HG02623 (cell line): Measurements from ENCODE around the gene FBXO40.

Source experiments
- ATAC-seq: cut with Tn5 transposase; IDR thresholded peaks from one replicate; pipeline ENCODE4 v1.9.1; 2021; ENCODE audit warnings: moderate library complexity; ENCODE audit not compliant: unreplicated experiment

Gene FBXO40

DNA sequence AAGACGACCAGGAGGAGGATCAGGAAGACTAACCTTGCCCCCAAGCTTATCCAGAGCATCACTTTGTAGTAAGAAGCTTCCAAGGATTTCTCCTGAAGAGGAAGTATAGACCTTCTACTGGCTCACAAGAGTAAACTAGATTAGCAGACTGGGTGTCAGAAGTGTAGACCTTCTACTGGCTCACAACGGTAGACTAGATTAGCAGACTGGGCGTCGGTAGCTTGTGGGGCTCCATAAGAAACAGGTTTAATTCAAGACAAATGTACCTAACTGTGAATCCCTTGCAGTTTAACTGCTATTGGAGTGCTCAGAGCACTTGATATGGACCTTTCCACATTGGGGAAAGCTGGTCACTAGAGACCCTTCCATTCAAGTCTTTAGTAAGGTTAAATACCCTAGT, 12.9 kb downstream of the FBXO40 start:
- no peak for ATAC-seq

DNA sequence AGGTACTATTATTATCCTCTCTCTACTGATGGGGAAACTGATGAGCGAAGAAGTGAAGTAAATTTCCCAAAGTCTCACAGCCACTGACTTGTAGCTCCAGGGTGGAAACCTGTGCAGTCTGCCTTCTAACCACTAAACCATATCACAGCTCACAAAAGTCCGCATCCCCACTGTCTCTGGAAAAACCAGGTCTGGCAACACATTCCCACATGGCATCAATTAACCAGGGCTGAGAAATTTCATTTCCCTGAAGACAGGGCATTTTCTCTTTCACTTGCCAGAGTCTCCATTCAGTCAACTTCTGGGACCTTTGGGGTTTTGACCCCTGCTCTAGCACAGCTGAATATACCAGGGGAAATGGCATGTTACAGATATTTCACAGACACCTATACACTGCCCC, 26.5 kb downstream of the FBXO40 start:
- ATAC-seq, result no peak

DNA sequence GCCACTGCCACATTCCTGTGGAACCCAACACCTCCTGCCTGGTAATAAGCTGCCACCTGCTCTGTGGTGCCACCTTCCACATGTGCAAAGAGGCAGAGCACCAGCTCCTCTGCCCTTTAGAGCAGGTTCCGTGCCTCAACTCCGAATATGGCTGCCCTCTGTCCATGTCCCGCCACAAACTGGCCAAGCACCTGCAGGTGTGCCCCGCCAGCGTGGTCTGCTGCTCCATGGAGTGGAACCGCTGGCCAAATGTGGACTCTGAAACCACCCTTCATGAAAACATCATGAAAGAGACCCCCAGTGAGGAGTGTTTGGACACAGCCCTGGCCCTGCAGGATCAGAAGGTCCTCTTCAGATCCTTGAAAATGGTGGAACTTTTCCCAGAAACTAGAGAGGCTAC, 28.3 kb downstream of the FBXO40 start:
- ATAC-seq, result no peak

DNA sequence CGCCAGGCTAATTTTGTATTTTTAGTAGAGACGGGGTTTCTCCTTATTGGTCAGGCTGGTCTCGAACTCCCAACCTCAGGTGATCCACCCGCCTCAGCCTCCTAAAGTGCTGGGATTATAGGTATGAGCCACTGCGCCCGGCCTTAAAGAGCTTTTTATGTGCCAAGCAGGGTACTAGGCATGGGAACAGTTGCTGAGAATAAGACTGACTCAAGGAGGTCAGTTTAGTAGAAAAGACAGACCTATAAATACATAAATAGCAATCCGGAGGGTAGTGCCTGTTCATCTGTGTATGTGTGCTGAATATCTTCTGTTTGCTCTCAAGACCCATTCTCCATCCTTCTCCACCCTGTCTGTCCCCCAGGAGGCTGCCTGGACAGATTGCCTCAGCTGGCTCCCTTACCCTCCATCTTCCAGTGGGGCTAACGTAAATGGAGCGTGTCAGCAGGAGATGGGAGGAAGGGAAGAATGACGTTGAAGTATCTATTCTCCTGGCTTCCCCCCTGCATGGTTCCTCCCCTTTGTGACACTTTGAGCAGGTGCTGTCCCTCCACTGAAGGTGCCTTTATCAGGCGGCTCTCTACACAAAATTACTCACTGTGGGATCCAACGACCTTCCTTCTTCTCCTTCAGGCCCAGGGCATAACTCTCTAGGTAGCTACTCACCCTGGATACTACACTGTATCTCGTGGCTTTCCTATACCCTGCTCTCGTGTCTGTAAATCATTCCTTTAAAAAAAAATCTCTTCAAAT, 31.1 kb downstream of the FBXO40 start:
- ATAC-seq, result no peak

DNA sequence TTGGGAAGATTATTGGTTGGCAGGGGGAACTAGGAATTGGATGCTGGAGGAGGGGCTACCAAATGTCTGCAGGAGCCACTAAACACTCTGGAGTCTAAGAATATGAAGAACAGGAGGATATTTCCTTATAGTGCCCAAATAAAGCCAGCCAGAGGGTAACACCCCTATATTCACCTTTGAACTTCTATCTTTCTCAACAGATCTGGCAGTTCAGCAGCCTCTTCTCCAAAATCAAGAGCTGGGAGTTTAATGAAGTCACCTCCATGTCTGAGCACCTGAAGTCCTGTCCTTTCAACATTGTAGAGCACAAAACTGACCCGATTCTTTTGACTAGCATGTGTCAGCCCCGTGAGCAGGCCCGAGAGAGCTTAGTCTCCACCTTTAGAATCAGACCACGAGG, 33.3 kb downstream of the FBXO40 start:
- no peak for ATAC-seq

DNA sequence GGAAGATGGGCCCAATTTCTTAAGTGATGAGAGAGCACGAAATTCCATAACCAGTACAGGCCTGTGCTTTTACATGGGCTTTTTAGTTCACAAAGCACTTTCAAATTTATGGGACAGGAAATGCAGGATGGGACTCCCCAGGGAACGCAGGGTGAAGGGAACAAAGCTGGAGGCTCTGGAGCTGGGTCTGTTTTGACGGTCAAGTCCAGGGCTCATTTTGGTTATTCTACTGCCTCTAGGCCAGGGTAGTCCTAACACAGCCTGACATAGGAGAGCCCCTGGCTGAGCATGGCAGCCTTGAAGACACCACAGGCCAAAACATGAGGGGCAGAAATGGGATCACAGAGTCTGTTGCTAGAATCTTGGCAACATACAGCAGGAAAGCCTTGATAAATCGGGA, 34.0 kb downstream of the FBXO40 start:
- no peak for ATAC-seq

DNA sequence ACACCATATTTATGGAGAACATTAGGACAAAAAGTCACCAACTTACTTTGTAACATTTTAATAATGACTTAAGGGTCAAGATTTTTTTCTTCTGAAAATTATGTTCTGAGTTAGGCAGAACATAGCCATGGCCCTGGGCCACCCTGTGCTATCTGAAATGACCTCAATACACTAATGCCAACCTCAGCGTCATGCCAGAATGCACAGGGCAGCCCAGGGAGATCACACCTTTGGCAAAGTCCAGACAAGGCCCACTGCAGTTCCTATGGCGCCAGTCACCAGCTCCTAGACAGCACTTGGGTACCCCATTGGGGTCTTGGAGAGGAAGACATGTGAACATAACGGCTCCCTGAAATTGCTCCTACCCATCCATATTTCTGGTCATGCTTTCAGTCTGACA, 34.4 kb downstream of the FBXO40 start:
- no peak for ATAC-seq

DNA sequence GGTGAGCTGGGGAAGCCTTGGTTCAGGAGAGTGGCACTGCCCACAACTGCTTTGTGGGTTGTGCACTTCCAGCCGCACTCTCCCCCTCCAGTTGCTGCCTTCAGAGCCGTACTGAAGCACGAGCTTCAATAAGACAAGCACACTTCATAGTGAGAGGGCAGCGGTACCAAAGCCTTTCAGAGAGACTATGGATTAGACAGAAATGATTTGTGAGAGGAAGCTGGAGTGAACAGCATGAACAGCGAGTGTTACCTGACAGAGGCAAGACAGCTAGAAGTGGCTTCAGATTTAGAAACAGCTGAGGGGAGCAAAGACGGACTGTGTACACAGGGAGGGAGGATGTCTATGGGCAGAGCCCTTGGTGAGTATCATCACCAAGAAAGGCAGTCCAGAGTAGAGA, 36.4 kb downstream of the FBXO40 start:
- no peak for ATAC-seq

DNA sequence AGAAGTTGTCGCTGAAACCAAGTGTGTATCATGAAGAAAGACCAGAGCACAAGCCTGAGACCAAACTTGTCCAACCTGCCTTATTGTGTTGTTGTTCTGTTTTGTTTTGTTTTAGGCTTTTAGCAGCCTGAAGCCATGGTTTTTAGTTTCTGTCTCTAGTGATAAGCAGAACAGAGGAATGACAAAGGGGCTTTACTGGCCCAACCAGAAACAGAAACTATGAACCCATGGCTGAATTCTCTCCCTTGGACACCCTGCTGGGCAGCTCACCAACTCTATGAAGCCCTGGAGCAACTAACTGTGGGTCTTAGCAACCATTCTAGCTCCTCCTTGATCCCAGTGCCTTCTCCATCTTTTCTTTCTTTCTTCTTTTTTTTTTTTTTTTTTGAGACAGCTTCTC, 37.2 kb downstream of the FBXO40 start:
- no peak for ATAC-seq

DNA sequence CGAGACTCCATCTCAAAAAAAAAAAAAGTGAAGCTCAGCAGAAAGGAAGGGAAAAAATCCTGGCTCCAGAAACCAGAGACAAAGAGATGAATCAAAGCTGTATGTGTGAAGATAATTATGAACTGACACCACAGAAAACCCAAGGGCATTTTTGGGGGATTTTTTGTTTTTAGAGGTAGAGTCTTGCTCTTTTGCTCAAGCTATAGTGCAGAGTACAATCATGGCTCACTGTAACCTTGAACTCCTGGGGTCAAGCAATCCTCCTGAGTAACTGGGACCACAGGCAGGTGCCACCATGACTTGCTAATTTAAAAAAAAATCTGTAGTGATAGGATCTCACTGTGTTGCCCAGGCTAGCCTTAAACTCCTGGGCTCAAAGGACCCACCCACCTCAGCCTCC, 44.7 kb downstream of the FBXO40 start:
- ATAC-seq, result no peak

DNA sequence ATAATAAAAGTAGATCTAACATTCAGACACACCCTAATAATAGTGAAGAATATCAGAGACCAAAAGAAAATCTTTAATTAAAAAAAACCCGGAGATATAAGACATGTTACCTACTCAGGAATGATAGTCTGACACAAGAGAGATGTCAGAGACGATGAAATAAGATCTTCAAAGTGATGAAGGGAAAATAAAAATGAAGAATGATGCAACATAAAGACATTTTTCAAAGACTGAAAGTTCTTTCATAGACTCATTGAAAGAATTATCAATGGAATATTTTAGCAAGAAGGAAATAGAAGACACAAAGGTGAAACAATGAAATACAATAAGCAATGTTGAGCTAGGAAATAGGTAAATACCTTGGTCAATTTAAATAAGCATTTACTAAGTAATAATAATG, 47.9 kb downstream of the FBXO40 start:
- ATAC-seq, result no peak

DNA sequence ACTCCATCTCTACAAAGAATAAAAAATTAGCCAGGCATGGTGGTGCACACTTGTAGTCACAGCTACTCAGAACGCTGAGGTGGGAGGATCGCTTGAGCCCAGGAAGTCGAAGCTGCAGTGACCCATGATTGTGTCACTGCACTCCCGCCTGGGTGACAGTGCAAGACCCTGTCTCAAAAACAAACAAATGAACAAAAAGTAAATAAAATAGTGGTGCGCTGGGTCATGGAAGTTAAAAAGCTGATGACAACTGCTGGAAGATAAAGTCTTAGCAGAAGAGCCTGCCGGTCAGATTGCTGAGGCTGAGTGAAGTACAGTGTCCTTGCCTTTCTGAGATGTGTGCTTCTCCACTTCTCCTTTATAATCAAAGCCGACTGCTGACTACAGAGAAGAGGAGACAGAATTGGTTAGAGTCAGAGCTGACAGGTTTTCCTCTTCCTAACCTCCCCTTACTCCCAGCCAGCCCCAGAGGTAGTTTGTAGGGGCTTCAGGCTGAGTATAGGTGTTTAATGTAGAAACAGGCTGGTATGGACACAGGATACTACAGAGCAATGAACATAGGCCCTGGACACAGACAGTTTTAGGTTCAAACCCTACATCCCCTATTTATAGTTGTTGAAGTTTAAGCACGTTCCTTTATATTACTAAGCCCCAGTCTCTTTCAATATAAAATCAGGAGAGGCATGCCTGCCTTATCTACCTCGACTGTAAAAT, 49.6 kb downstream of the FBXO40 start:
- ATAC-seq, result no peak

DNA sequence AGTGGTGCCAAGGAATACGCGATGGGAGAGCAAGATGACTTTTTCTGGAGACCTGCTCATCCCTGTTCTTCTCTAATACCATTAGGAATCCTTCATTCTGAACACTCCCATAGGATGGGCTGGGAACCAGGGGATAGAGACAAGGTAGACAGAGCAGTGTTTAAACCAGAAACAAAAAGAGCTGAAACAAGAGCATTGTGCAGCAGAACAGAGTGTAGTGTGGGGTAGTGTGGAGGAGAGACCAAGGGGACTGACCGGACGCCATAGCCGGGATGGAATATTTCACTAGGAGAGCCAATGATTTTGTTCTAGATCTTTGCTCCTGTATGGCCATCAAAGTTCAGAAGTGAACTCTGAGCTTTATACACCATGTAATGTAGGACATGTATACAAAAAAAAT, 51.9 kb downstream of the FBXO40 start:
- ATAC-seq, result no peak

DNA sequence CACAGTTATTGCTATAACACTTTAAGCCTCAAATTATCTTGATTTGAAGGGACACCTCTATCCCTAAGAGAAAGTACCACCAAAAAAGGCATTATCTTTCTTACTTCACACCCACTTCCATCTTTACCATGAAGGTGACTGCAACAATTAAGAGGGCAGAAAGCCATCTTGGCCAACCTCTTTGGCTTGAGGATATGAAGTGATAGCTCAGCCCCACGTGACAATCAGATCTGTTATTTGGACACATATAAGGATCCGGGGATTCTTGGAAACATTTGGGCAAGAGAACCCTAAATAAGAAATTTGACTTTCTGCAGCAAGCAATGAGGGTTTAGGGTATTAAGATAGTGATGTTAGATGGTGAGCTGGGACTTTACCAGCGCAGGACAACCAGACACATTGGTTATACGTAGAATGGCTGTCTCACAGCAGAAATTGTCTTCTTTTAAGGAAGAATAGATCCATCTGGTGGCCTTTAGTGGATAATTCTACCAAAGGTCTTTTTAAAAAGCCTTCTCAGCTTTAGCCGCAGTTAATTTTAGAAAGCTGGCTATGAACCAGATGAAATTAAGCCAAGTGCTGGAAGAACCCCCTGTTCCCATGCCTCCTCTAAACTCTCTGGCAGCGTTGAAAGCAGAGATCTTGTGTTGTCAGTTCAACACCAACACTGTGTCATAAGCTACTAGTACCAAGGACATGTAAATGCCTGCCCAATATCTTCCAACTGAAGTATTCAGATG, 55.2 kb downstream of the FBXO40 start:
- ATAC-seq, result no peak

DNA sequence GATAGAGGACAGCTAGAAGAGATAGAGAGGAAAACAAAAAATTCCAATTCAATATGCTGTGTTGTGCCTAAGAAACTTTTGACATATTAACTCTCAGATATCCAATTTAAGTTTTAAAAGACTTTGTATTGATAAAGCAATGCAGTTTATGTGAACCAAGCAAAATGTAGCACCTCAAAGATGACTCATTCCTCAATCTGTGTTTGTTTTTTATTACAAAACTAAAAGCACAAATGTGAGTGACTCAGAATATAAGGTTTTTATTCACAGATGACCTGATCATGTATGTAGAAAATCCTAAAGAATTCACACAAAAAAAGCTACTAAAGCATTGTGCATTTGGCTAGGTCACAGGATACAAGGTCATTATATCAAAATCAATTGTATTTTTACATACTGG, 56.5 kb downstream of the FBXO40 start:
- no peak for ATAC-seq

DNA sequence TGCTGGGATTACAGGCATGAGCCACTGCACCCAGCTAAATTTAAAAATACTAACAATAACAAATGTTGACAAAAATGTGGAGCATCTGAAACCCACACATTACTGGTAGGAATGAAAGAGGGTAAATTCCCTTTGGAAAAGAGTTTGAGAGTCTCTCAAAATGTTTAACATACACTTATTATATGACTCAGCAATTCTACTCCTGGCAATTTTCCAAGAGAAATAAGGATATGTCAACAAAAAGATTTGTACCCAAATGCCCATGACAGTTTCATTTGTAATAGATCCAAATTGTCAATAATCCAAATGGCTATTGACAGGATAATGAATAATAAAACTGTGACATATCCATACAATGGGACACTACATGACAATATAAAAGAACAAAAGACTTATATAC, 58.5 kb downstream of the FBXO40 start:
- no peak for ATAC-seq

DNA sequence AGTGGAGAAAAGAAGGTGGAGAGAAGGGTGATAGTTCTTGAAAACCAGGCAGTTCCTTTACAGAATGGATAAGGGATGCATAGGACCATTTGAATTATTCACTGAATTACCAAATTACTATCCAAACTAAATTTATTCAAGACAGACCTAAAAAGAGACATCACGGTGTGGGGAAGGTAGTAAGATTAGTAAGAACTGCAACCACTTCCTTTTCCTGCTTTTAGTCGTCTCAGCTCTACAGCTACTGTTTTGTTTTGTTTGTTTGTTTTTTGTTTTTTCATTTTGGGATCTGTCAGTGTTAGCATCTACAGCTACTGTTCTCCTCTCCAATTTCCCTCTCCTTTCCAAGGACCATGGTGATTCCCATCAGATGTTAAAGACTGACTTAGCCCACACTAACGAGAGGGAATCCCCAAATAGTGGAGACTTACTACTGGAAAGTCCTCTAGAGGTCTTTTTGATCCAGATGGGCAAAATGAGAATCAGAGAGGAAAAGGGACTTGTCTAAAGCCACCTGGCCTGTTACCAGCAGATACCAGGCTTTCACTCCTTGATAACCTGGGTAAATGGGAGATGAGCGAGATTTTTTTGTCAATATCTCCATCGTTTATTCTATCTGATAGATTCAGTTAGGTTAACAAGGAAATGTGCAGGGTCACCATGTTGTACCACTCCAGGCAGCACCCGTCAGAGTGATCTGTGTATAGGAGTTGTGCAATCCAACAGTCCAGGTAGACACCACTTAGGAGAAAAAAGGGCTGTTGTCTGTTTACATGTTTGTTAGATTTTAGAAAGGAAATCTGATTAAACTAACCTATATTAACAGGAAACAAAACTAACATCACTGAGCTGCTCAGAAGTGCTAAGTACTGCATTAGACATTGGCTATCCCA, 61.6 kb downstream of the FBXO40 start:
- ATAC-seq, result peak; percentile 71

DNA sequence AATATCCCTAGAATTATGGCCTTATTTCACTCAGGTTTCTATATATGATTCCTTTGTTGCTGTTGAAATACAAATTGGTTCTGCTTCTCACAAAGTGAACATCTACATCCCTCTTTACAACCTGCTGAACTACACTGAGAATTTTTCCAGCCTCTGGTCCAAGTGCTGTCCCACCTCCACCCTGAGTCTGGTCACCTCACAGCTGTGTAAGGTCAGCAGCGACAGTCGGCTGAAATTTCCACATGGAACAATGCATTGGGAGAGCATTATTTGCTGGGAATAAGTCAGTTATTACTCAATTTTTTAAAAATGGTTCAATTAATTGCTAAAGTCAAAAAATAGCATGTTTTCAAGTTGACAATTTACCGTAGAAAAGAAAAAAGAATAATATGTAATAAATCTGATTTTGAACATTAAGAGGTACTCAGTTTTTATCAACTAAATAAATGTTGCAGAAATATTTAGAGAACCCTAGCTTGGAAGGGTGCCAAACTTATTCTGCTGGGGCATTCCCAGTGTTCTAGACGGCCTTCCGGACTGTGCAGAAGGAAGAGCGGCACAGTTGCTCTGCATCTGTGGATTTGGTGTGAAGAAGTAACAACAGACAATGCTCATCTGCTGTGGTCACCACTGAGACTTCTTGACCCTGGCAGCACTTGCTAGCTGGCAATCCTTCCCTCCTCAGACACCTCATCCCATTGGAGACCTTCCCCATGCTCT, 65.7 kb downstream of the FBXO40 start:
- no peak for ATAC-seq

DNA sequence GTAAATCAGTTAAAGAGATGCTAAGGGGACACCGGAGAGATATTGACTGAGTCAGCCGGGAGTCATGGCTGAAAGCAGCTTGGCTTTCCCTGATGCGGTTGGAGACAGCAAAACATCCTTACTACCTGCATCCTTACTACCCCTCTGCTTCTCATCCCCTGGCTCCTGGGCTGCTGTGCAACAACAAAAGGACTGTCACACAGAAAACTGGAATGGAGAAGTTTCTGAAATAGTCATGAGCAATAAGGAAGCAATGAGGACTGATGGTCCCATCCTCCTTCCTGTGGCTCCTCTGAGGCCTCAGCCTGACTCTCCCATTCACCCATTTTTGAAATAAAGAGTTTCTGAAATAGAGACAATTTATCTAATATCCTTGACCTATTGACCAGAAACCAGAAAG, 66.4 kb downstream of the FBXO40 start:
- ATAC-seq, result no peak
